HCT116 (cell line): ENCODE measurements around the gene HBB. TPM values are rescaled to one million over a fixed set of nuclear protein-coding genes. Genes with fewer than 3 reads are reported as not detected.

ENCODE experiments used
- ATAC-seq: fragments of 200-7000 bp; cut with Tn5 transposase; 2 replicates; pipeline ENCODE4 v1.9.1; 2020; ENCODE audit warnings: mild to moderate bottlenecking, moderate library complexity
- BruUV-seq: library from RNA; stranded (reverse); fragments of 400-500 nt; replicated peaks from 2 replicates; lab custom pipeline; 2021; lab: Mats Ljungman, UMichigan
- CTCF ChIA-PET: fragments of 300-600 bp; sonication (Branson Sonifier 250); formaldehyde crosslinking; loops from one replicate; lab custom pipeline; 2021; ENCODE audit warnings: antibody characterized with exemption; lab: Charles Lee
- POLR2A ChIA-PET: fragments of 300-600, 350-600 bp; sonication (Branson Sonifier 250); formaldehyde crosslinking; loops from one replicate; lab custom pipeline; 2021; ENCODE audit warnings: antibody characterized with exemption; lab: Charles Lee
- RAD21 ChIA-PET, 2 experiments: fragments of 300-600 bp; sonication (Branson Sonifier 250); formaldehyde crosslinking; loops; one replicate each; lab custom pipeline; 2023; ENCODE audit warnings: low total read pairs in 2 of 2; ENCODE audit not compliant: uncharacterized antibody in 2 of 2, unreplicated experiment in 2 of 2, low non-redundant PET in 1 of 2; lab: Charles Lee
- DNase-seq: peaks from one replicate; pipeline ENCODE4 v3.0.0-alpha.2; 2010; ENCODE audit warnings: low read depth, low spot score
- H2AFZ ChIP-seq: fragments of 200-600 bp; shearing (Covaris generic), sonication (generic); 2 replicates; pipeline ENCODE4 v1.6.1; 2017; ENCODE audit warnings: low read depth, mixed run types, mixed read lengths, antibody characterized with exemption, low read length; ENCODE audit not compliant: poor library complexity, severe bottlenecking
- H3K27ac ChIP-seq: 2 replicates; pipeline ENCODE4 v1.5.1; 2012; ENCODE audit warnings: low read depth, low read length
- H3K27me3 ChIP-seq: fragments of 200-600 bp; sonication (generic); 2 replicates; pipeline ENCODE4 v1.6.1; 2016; ENCODE audit warnings: mixed run types, low read length, mixed read lengths; ENCODE audit not compliant: insufficient read depth
- H3K36me3 ChIP-seq, 2 experiments: fragments of 200-500 bp in 1 of 2; fragments of 200-600 bp in 1 of 2; sonication (Bioruptor generic) in 1 of 2; sonication (generic) in 1 of 2; 2 replicates each; pipeline versions ENCODE4 v1.5.1 to v1.6.1; 2014 to 2016; ENCODE audit warnings: low read length in 2 of 2, inconsistent platforms in 1 of 2, mixed read lengths in 1 of 2, mixed run types in 1 of 2; ENCODE audit not compliant: insufficient read depth in 2 of 2, control insufficient read depth in 1 of 2
- H3K4me1 ChIP-seq, 2 experiments: fragments of 200-600 bp in 1 of 2; sonication (generic) in 1 of 2; 2 replicates each; pipeline versions ENCODE4 v1.5.1 to v1.6.1; 2012 to 2017; ENCODE audit warnings: low read length in 2 of 2, inconsistent platforms in 1 of 2, mild to moderate bottlenecking in 1 of 2, mixed read lengths in 1 of 2, mixed run types in 1 of 2, moderate library complexity in 1 of 2; ENCODE audit not compliant: insufficient read depth in 2 of 2, control insufficient read depth in 1 of 2
- H3K4me2 ChIP-seq: fragments of 200-600 bp; sonication (generic); 2 replicates; pipeline ENCODE4 v1.6.1; 2017; ENCODE audit warnings: mixed run types, low read length, mixed read lengths
- H3K4me3 ChIP-seq, 2 experiments: fragments of 200-600 bp in 1 of 2; sonication (generic) in 1 of 2; replicated peaks in 1 of 2; 2 replicates each; pipeline ENCODE4 v1.5.1; 2011 to 2016; ENCODE audit warnings: low read length in 2 of 2, control low read depth in 1 of 2, low read depth in 1 of 2, mild to moderate bottlenecking in 1 of 2, mixed read lengths in 1 of 2, mixed run types in 1 of 2
- H3K79me2 ChIP-seq: fragments of 200-600 bp; sonication (generic); 2 replicates; pipeline ENCODE4 v1.6.1; 2017; ENCODE audit warnings: mild to moderate bottlenecking, mixed run types, low read length, moderate library complexity, mixed read lengths; ENCODE audit not compliant: insufficient read depth
- H3K9ac ChIP-seq: fragments of 200-600 bp; sonication (generic); 2 replicates; pipeline ENCODE4 v1.6.1; 2016; ENCODE audit warnings: low read length, mixed read lengths
- H3K9me2 ChIP-seq: fragments of 200-600 bp; sonication (generic), shearing (Covaris generic); 2 replicates; pipeline ENCODE4 v1.6.1; 2017; ENCODE audit warnings: mixed run types, mild to moderate bottlenecking, moderate library complexity; ENCODE audit not compliant: insufficient read depth
- H3K9me3 ChIP-seq, 2 experiments: fragments of 200-500 bp in 1 of 2; fragments of 200-600 bp in 1 of 2; sonication (Bioruptor generic) in 1 of 2; sonication (generic) in 1 of 2; 2 replicates each; pipeline ENCODE4 v1.6.1; 2014 to 2017; ENCODE audit warnings: low read length in 2 of 2, mixed read lengths in 2 of 2, inconsistent platforms in 1 of 2, low read depth in 1 of 2, mild to moderate bottlenecking in 1 of 2, mixed run types in 1 of 2, moderate library complexity in 1 of 2; ENCODE audit not compliant: control insufficient read depth in 1 of 2, insufficient read depth in 1 of 2
- H4K20me1 ChIP-seq: fragments of 200-600 bp; sonication (generic), shearing (Covaris generic); 2 replicates; pipeline ENCODE4 v1.6.1; 2017; ENCODE audit warnings: mixed run types, mild to moderate bottlenecking, moderate library complexity; ENCODE audit not compliant: insufficient read depth
- CEBPB ChIP-seq: IDR thresholded peaks from 2 replicates; pipeline ENCODE4 v1.6.1; 2012; ENCODE audit warnings: low read depth
- EGR1 ChIP-seq: IDR thresholded peaks from 2 replicates; pipeline ENCODE4 v1.6.1; 2012; ENCODE audit warnings: low read depth
- ELF1 ChIP-seq: IDR thresholded peaks from 2 replicates; pipeline ENCODE4 v1.6.1; 2012; ENCODE audit warnings: low read depth, borderline replicate concordance
- EZH2 ChIP-seq: fragments of 200-600 bp; sonication (generic); IDR thresholded peaks from 2 replicates; pipeline ENCODE4 v1.6.1; 2017; ENCODE audit warnings: antibody characterized with exemption, mixed run types
- EZH2phosphoT487 ChIP-seq: fragments of 200-600 bp; IDR thresholded peaks from 2 replicates; pipeline ENCODE4 v1.6.1; 2018; ENCODE audit warnings: antibody characterized with exemption, borderline replicate concordance
- JUND ChIP-seq: IDR thresholded peaks from 2 replicates; pipeline ENCODE4 v1.6.1; 2012
- POLR2A ChIP-seq: IDR thresholded peaks from 2 replicates; pipeline ENCODE4 v1.7.0; 2011; ENCODE audit warnings: borderline replicate concordance; ENCODE audit not compliant: insufficient read depth, insufficient read length; ENCODE audit errors: extremely low read depth
- RAD21 ChIP-seq: IDR thresholded peaks from 2 replicates; pipeline ENCODE4 v1.6.1; 2012; ENCODE audit warnings: low read depth, mild to moderate bottlenecking
- SIN3A ChIP-seq: IDR thresholded peaks from 2 replicates; pipeline ENCODE4 v1.6.1; 2012; ENCODE audit warnings: low read depth
- SP1 ChIP-seq: IDR thresholded peaks from 2 replicates; pipeline ENCODE4 v1.6.1; 2012; ENCODE audit warnings: low read depth
- SRF ChIP-seq: IDR thresholded peaks from 2 replicates; pipeline ENCODE4 v1.6.1; 2012; ENCODE audit warnings: low read depth
- TCF7L2 ChIP-seq: IDR thresholded peaks from 2 replicates; pipeline ENCODE4 v1.7.0; 2011; ENCODE audit warnings: borderline replicate concordance, inconsistent platforms; ENCODE audit not compliant: insufficient read depth, insufficient read length; ENCODE audit errors: extremely low read depth
- YY1 ChIP-seq: IDR thresholded peaks from 2 replicates; pipeline ENCODE4 v1.6.1; 2011; ENCODE audit warnings: low read length, low read depth, moderate library complexity, mild to moderate bottlenecking; ENCODE audit not compliant: insufficient replicate concordance; ENCODE audit errors: extremely low read depth
- ZFX ChIP-seq: fragments of 450-650 bp; IDR thresholded peaks from 2 replicates; pipeline ENCODE4 v1.6.1; 2017
- intact Hi-C: fragments of 100-400 bp; cut with micrococcal nuclease; formaldehyde crosslinking; loops from 2 replicates; pipeline ENCODE4 v1.10.0; 2022
- total RNA-seq: library from RNA; stranded (reverse); gene quantifications from one replicate; pipeline ENCODE4 v1.2.1, GENCODE V29; 2021; ENCODE audit not compliant: unreplicated experiment
- TF ChIP-seq, protein P1 (sequence below): IDR thresholded peaks from 2 replicates; pipeline ENCODE4 v1.6.1; 2011; ENCODE audit warnings: mild to moderate bottlenecking, low read length, moderate library complexity; ENCODE audit not compliant: insufficient replicate concordance; ENCODE audit errors: extremely low read depth
- TF ChIP-seq, protein P2 (sequence below), 3 experiments: fragments of 200-600 bp in 1 of 3; sonication (generic) in 1 of 3; IDR thresholded peaks in 2 of 3; conservative IDR thresholded peaks in 1 of 3; 2 replicates each; pipeline ENCODE4 v1.5.1; 2012 to 2017; ENCODE audit warnings: low read depth in 2 of 3, low read length in 2 of 3, antibody characterized with exemption in 1 of 3, borderline replicate concordance in 1 of 3, control low read depth in 1 of 3, mild to moderate bottlenecking in 1 of 3, mixed read lengths in 1 of 3, mixed run types in 1 of 3, moderate library complexity in 1 of 3; ENCODE audit not compliant: insufficient read depth in 1 of 3
- TF ChIP-seq, protein P3 (sequence below): IDR thresholded peaks from 2 replicates; pipeline ENCODE4 v1.6.1; 2012
- TF ChIP-seq, protein P4 (sequence below): IDR thresholded peaks from 2 replicates; pipeline ENCODE4 v1.6.1; 2012
- TF ChIP-seq, protein P5 (sequence below): IDR thresholded peaks from 2 replicates; pipeline ENCODE4 v1.6.1; 2012; ENCODE audit warnings: low read depth

The HBB gene
- total RNA-seq, 1 experiment from 2014 or later, result not detected

DNA sequence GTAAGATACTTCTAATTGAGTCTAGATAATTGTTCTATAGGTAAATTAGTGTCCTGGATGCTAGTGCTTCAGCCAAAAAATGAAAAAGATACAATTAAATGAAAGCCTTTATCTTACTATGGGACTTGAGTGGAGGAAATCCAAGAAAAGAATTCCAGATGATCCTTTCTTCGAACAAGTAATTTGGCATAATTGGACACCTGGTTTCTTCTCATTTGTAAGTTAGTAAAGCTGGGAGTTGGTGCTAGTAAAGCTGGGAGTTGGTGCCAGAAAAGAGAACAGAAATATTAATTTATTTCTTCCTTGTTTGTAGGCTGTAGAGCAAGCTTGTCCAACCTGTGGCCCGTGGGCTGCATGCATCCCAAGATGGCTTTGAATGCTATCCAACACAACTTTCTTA is 38.7 kb downstream of the HBB start:
- H3K79me2 ChIP-seq, result no peaks in the 10 kb centered on the region
- H3K9me3 ChIP-seq, result no peaks in the 10 kb centered on the region
- no peak overlapping the region for H3K9ac ChIP-seq
- no peak overlapping the region for H3K4me2 ChIP-seq
- H3K9me2 ChIP-seq, result no peaks in the 10 kb centered on the region
- TF ChIP-seq ELF1 (no peak), SRF (no peak), SIN3A (no peak), TCF7L2 (no peak), RAD21 (no peak), YY1 (no peak), POLR2A (no peak), EZH2phosphoT487 (no peak), CEBPB (no peak), ZFX (no peak), EGR1 (no peak), JUND (no peak), EZH2 (no peak), SP1 (no peak)
- TF ChIP-seq, protein P1, sequence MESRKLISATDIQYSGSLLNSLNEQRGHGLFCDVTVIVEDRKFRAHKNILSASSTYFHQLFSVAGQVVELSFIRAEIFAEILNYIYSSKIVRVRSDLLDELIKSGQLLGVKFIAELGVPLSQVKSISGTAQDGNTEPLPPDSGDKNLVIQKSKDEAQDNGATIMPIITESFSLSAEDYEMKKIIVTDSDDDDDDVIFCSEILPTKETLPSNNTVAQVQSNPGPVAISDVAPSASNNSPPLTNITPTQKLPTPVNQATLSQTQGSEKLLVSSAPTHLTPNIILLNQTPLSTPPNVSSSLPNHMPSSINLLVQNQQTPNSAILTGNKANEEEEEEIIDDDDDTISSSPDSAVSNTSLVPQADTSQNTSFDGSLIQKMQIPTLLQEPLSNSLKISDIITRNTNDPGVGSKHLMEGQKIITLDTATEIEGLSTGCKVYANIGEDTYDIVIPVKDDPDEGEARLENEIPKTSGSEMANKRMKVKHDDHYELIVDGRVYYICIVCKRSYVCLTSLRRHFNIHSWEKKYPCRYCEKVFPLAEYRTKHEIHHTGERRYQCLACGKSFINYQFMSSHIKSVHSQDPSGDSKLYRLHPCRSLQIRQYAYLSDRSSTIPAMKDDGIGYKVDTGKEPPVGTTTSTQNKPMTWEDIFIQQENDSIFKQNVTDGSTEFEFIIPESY, result no peak
- TF ChIP-seq, protein P2, sequence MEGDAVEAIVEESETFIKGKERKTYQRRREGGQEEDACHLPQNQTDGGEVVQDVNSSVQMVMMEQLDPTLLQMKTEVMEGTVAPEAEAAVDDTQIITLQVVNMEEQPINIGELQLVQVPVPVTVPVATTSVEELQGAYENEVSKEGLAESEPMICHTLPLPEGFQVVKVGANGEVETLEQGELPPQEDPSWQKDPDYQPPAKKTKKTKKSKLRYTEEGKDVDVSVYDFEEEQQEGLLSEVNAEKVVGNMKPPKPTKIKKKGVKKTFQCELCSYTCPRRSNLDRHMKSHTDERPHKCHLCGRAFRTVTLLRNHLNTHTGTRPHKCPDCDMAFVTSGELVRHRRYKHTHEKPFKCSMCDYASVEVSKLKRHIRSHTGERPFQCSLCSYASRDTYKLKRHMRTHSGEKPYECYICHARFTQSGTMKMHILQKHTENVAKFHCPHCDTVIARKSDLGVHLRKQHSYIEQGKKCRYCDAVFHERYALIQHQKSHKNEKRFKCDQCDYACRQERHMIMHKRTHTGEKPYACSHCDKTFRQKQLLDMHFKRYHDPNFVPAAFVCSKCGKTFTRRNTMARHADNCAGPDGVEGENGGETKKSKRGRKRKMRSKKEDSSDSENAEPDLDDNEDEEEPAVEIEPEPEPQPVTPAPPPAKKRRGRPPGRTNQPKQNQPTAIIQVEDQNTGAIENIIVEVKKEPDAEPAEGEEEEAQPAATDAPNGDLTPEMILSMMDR (IDR thresholded peaks at IDR 0.05 in 2 of 3, conservative IDR thresholded peaks at IDR 0.05 in 1 of 3; ENCODE audit: borderline replicate concordance in 1 of 3, insufficient read depth in 1 of 3, low read depth in 2 of 3, low read length in 2 of 3), result no peak
- TF ChIP-seq, protein P3, sequence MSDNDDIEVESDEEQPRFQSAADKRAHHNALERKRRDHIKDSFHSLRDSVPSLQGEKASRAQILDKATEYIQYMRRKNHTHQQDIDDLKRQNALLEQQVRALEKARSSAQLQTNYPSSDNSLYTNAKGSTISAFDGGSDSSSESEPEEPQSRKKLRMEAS, result no peak
- TF ChIP-seq, protein P4, sequence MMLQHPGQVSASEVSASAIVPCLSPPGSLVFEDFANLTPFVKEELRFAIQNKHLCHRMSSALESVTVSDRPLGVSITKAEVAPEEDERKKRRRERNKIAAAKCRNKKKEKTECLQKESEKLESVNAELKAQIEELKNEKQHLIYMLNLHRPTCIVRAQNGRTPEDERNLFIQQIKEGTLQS, result no peak
- TF ChIP-seq, protein P5, sequence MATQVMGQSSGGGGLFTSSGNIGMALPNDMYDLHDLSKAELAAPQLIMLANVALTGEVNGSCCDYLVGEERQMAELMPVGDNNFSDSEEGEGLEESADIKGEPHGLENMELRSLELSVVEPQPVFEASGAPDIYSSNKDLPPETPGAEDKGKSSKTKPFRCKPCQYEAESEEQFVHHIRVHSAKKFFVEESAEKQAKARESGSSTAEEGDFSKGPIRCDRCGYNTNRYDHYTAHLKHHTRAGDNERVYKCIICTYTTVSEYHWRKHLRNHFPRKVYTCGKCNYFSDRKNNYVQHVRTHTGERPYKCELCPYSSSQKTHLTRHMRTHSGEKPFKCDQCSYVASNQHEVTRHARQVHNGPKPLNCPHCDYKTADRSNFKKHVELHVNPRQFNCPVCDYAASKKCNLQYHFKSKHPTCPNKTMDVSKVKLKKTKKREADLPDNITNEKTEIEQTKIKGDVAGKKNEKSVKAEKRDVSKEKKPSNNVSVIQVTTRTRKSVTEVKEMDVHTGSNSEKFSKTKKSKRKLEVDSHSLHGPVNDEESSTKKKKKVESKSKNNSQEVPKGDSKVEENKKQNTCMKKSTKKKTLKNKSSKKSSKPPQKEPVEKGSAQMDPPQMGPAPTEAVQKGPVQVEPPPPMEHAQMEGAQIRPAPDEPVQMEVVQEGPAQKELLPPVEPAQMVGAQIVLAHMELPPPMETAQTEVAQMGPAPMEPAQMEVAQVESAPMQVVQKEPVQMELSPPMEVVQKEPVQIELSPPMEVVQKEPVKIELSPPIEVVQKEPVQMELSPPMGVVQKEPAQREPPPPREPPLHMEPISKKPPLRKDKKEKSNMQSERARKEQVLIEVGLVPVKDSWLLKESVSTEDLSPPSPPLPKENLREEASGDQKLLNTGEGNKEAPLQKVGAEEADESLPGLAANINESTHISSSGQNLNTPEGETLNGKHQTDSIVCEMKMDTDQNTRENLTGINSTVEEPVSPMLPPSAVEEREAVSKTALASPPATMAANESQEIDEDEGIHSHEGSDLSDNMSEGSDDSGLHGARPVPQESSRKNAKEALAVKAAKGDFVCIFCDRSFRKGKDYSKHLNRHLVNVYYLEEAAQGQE, result no peak
- ChIA-PET RAD21 (no interaction called here), CTCF (no interaction called here), POLR2A (no interaction called here)
- H2AFZ ChIP-seq, result no peak overlapping the region
- no peak for DNase-seq
- H3K27ac ChIP-seq, result no peak overlapping the region
- H3K27me3 ChIP-seq, result peaks cover 11% of the 10 kb centered on the region
- BruUV-seq, result no TSS peak
- no peaks in the 10 kb centered on the region for H4K20me1 ChIP-seq
- H3K36me3 ChIP-seq, result no peaks in the 10 kb centered on the region
- H3K4me1 ChIP-seq, result no peaks in the 10 kb centered on the region
- H3K4me3 ChIP-seq, result no peak overlapping the region
- intact Hi-C loops, result no loop called here
- no peak for ATAC-seq
